Nephron (organoid): ENCODE results near the gene MYO16.
A peak's percentile ranks its signal among the peaks of the same experiment; 100 is the strongest.

Experiments used
- H3K27ac Mint-ChIP-seq, 3 experiments: 2 replicates each; pipeline ENCODE4 v1.8.0; 2020; ENCODE audit warnings: mixed read lengths in 3 of 3, mild to moderate bottlenecking in 2 of 3, moderate library complexity in 1 of 3
- H3K27me3 Mint-ChIP-seq: 2 replicates; pipeline ENCODE4 v1.8.0; 2021; ENCODE audit warnings: low read depth, mild to moderate bottlenecking, moderate library complexity, mixed read lengths
- H3K36me3 Mint-ChIP-seq: 2 replicates; pipeline ENCODE4 v1.8.0; 2020; ENCODE audit warnings: low read depth, mixed read lengths
- H3K4me1 Mint-ChIP-seq: 2 replicates; pipeline ENCODE4 v1.8.0; 2020; ENCODE audit warnings: mixed read lengths
- H3K4me3 Mint-ChIP-seq, 3 experiments: 2 replicates each; pipeline ENCODE4 v1.8.0; 2020; ENCODE audit warnings: mild to moderate bottlenecking in 3 of 3, mixed read lengths in 3 of 3, moderate library complexity in 2 of 3
- H3K9me3 Mint-ChIP-seq: 2 replicates; pipeline ENCODE4 v1.8.0; 2020; ENCODE audit warnings: mixed read lengths
- CTCF ChIP-seq, 3 experiments: fragments of 200-600 bp; sonication (generic); IDR thresholded peaks; one replicate each; pipeline ENCODE4 v1.5.0; 2021; ENCODE audit warnings: antibody characterized with exemption in 3 of 3; ENCODE audit not compliant: unreplicated experiment in 3 of 3

Gene MYO16

DNA sequence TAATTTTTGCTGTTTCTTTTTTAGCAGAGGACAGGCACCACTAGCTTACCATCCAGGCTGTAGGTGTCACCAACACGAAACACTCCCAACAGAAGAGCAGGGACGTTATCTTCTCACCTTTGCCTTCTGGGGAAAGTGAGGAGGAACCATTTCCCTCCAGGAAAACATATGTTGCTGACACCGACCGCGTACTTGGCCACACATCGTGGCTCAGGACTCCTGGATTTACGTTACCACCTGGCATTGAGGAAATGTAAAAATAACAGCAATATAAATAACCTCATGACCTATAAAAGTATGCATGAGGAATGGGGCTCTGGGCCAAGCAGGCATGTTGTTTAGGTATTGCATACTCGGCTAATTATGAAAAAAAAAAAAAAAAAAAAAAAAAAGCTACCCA is 525.1 kb downstream of the MYO16 start:
- no peaks in the 10 kb centered on the region for H3K36me3 Mint-ChIP-seq
- peaks cover 33% of the 10 kb centered on the region for H3K4me1 Mint-ChIP-seq
- H3K9me3 Mint-ChIP-seq: no peaks in the 10 kb centered on the region
- H3K27me3 Mint-ChIP-seq: peaks cover 19% of the 10 kb centered on the region
- TF ChIP-seq CTCF (IDR thresholded peaks at IDR 0.05; ENCODE audit: unreplicated experiment in 3 of 3): no peak
- H3K27ac Mint-ChIP-seq: no peak overlapping the region
- no peak overlapping the region for H3K4me3 Mint-ChIP-seq

DNA sequence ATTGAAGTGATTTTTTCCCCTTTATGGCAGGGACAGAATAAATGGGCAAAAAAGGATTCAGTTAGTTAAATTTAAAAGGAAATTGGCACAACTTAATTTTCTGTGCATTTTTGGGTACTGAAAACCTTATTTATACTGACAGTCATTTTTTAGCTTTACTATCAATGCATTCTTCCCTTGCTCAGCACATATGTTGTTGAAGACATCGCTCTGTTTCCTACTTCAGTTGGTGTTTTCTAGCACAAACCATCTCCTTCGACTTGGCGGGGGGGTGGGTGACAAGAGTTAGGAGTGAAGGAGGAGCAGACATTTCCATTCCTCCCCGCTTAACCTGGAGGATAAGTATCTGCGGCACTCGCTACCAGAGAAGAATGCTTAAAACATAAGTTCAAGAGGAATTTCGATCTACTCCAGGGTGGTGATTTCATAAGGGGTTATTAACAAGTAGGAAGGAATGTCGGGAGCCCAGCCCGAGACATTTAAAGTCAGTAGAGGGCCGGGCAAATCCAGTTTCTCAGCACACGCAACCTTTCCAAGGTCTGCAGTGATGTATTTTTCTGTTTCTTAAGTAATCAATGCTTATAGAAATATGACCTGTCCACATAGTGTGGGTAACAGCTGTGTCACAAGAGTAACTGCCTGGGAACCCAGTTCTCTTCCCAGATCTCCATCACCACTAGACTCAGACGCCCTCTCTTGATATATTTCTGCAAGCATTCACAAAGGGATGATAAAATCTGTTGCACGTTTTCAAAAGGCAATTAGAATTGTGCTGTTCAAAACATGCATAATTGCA is 525.8 kb downstream of the MYO16 start:
- no peak overlapping the region for H3K27ac Mint-ChIP-seq
- H3K9me3 Mint-ChIP-seq: no peaks in the 10 kb centered on the region
- H3K4me1 Mint-ChIP-seq: peaks cover 33% of the 10 kb centered on the region
- no peaks in the 10 kb centered on the region for H3K36me3 Mint-ChIP-seq
- no peak for TF ChIP-seq CTCF (IDR thresholded peaks at IDR 0.05; ENCODE audit: unreplicated experiment in 3 of 3)
- H3K27me3 Mint-ChIP-seq: peaks cover 18% of the 10 kb centered on the region
- H3K4me3 Mint-ChIP-seq: no peak overlapping the region

DNA sequence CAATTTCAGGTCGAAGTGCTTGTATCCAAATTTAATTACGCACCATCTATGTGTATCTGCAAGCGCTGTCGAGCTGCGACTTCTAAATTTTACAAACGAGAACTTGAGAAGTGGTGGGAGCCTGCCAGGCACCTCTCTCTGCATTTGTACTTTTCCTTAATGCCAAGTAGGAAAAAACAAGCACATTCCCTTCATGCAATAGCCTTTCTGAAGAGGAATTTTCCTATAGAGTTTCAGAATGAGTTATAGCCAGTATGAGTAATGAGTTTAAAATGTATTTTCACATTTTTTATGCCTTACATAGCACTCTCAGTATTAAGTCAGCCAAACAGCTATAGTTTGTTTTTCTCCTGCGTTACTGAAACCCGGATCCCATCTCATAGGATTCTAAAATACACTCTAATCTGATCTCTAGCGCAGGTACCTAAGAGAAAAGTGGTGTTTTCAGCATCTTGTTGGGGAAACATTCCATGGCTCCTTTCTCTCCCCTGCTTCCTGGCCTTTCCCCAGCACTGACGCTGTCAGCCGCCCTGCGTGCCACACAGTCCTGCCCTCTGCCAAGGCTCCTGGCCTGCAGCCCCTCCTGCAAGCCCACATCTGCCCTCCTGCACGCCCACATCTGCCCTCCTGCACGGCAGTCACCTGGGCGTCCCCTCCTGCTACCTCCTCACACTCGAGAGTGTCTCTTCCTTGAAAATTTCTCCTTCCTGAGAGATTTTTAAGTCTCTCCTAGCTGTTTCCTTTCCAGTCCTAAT is 526.9 kb downstream of the MYO16 start:
- H3K27ac Mint-ChIP-seq: peak overlapping the region; percentile 9 to 30 (median 14)
- no peak for TF ChIP-seq CTCF (IDR thresholded peaks at IDR 0.05; ENCODE audit: unreplicated experiment in 3 of 3)
- H3K9me3 Mint-ChIP-seq: no peaks in the 10 kb centered on the region
- no peaks in the 10 kb centered on the region for H3K36me3 Mint-ChIP-seq
- no peak overlapping the region for H3K4me3 Mint-ChIP-seq
- peaks cover 33% of the 10 kb centered on the region for H3K4me1 Mint-ChIP-seq
- peaks cover 18% of the 10 kb centered on the region for H3K27me3 Mint-ChIP-seq

GRCh38 chr13:109157275-109157674 is 527.9 kb downstream of the MYO16 start:
- no peak overlapping the region for H3K4me3 Mint-ChIP-seq
- no peaks in the 10 kb centered on the region for H3K36me3 Mint-ChIP-seq
- H3K9me3 Mint-ChIP-seq: no peaks in the 10 kb centered on the region
- TF ChIP-seq CTCF (IDR thresholded peaks at IDR 0.05; ENCODE audit: unreplicated experiment in 3 of 3): no peak
- peaks cover 18% of the 10 kb centered on the region for H3K27me3 Mint-ChIP-seq
- peaks cover 33% of the 10 kb centered on the region for H3K4me1 Mint-ChIP-seq
- H3K27ac Mint-ChIP-seq: peak overlapping the region in 2 of 3 experiments; percentile 11 to 14

GRCh38 chr13:109158383-109158782 is 529.0 kb downstream of the MYO16 start:
- H3K27me3 Mint-ChIP-seq: peaks cover 21% of the 10 kb centered on the region
- H3K36me3 Mint-ChIP-seq: no peaks in the 10 kb centered on the region
- peaks cover 33% of the 10 kb centered on the region for H3K4me1 Mint-ChIP-seq
- no peak overlapping the region for H3K4me3 Mint-ChIP-seq
- no peak for TF ChIP-seq CTCF (IDR thresholded peaks at IDR 0.05; ENCODE audit: unreplicated experiment in 3 of 3)
- no peak overlapping the region for H3K27ac Mint-ChIP-seq
- no peaks in the 10 kb centered on the region for H3K9me3 Mint-ChIP-seq
